ENCODE data around the gene PHF13. TPM values are rescaled to one million over a fixed set of nuclear protein-coding genes. Genes with fewer than 3 reads are reported as not detected.

PHF13 gene
- total RNA-seq, 2 donors from 2014 or later, result 36.9 to 47.8 TPM

DNA sequence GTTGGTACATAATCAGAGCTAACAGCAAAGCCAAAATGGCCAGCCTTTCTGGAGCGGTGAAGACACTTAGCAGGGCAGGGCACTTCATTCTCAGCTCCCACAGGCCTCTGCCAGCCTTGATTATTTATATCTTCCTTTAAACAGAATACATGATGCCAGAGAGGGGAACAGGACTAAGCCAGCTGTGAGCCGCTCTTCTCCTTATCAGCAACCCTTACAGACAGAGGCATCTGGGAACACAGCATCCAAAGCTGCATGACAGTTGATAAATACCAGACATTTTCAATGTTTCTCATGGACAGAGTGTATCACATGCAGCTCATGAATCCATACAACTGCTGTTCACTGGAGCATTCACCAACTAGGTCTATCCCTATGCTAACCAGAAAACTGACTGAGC, 59.0 kb downstream of the PHF13 start:
- Mint-ChIP-seq H3K27ac (no peak overlapping the region), H3K4me1 (no peaks in the 10 kb centered on the region), H3K9me3 (peaks cover 3% of the 10 kb centered on the region), H3K36me3 (ENCODE audit: low read depth) (peaks cover 71% of the 10 kb centered on the region), H3K27me3 (ENCODE audit: insufficient read depth) (no peaks in the 10 kb centered on the region), H3K4me3 (no peak overlapping the region)
- Histone ChIP-seq H3K4me1 (ENCODE audit: control insufficient read depth, insufficient read depth, low read length) (no peaks in the 10 kb centered on the region), H3K4me3 (ENCODE audit: low read length) (no peak overlapping the region), H3K9ac (ENCODE audit: extremely low read depth, low read length, poor library complexity, severe bottlenecking) (no peak overlapping the region), H3K9me3 (ENCODE audit: control insufficient read depth, low read length) (no peaks in the 10 kb centered on the region), H3K36me3 (ENCODE audit: control insufficient read depth, insufficient read depth, low read length) (peaks cover 64% of the 10 kb centered on the region), H3K27me3 (ENCODE audit: control insufficient read depth, insufficient read depth, low read length, poor library complexity, severe bottlenecking) (no peaks in the 10 kb centered on the region), H3K27ac (ENCODE audit: low read depth, low read length) (no peak overlapping the region)
- TF ChIP-seq, protein P1, sequence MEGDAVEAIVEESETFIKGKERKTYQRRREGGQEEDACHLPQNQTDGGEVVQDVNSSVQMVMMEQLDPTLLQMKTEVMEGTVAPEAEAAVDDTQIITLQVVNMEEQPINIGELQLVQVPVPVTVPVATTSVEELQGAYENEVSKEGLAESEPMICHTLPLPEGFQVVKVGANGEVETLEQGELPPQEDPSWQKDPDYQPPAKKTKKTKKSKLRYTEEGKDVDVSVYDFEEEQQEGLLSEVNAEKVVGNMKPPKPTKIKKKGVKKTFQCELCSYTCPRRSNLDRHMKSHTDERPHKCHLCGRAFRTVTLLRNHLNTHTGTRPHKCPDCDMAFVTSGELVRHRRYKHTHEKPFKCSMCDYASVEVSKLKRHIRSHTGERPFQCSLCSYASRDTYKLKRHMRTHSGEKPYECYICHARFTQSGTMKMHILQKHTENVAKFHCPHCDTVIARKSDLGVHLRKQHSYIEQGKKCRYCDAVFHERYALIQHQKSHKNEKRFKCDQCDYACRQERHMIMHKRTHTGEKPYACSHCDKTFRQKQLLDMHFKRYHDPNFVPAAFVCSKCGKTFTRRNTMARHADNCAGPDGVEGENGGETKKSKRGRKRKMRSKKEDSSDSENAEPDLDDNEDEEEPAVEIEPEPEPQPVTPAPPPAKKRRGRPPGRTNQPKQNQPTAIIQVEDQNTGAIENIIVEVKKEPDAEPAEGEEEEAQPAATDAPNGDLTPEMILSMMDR (conservative IDR thresholded peaks at IDR 0.05), result no peak
- no peak for DNase-seq
- WGBS, 2 experiments (ENCODE audit: insufficient coverage in 1 of 2, insufficient read length in 1 of 2), result 91 to 100% methylated on average over 2 of the region's 2 CpGs

Other genes starting within 250 kb of the PHF13 start
- 10 to 100 TPM; 51.3 to 70.7 TPM for gene ACOT7, start 220.0 kb upstream of the PHF13 start, total RNA-seq
- gene HES2, start 193.8 kb upstream of the PHF13 start, total RNA-seq, result not detected
- 10 to 100 TPM in 1 of 2 donors, 1 to 10 TPM in 1; 4.1 to 10.5 TPM for gene ESPN, start 189.0 kb upstream of the PHF13 start, total RNA-seq
- 10 to 100 TPM; 25.9 to 26.9 TPM for gene TNFRSF25, start 147.6 kb upstream of the PHF13 start, total RNA-seq
- 10 to 100 TPM; 32.6 to 38.8 TPM for gene PLEKHG5, start 122.1 kb upstream of the PHF13 start, total RNA-seq
- gene NOL9, start 59.2 kb upstream of the PHF13 start, total RNA-seq, result 10 to 100 TPM; 35.0 to 43.9 TPM
- under 1 TPM; 0.31 to 0.51 TPM for gene TAS1R1, start 58.4 kb upstream of the PHF13 start, total RNA-seq
- gene ZBTB48, start 33.7 kb upstream of the PHF13 start, total RNA-seq, result 10 to 100 TPM; 28.2 to 31.0 TPM
- gene KLHL21, start 10.9 kb upstream of the PHF13 start, total RNA-seq, result 10 to 100 TPM; 10.9 to 13.2 TPM
- 10 to 100 TPM; 13.0 to 22.4 TPM for gene THAP3, start 11.1 kb downstream of the PHF13 start, total RNA-seq
- gene DNAJC11, start 88.1 kb downstream of the PHF13 start, total RNA-seq, result 10 to 100 TPM; 64.7 to 71.1 TPM
- gene CAMTA1, start 171.7 kb downstream of the PHF13 start, total RNA-seq, result 100 to 1,000 TPM; 123 to 137 TPM